HepG2 (cell line): ENCODE data around the gene TOP1. TPM values are rescaled to one million over a fixed set of nuclear protein-coding genes. Genes with fewer than 3 reads are reported as not detected.

Experiments
- AHDC1 ChIP-seq: sonication (generic); formaldehyde crosslinking; IDR thresholded peaks from 2 replicates; pipeline ENCODE4 v1.5.1; 2020; ENCODE audit warnings: mild to moderate bottlenecking, missing genetic modification reagents, borderline replicate concordance
- AHR ChIP-seq: IDR thresholded peaks from 2 replicates; pipeline ENCODE4 v1.6.1; 2018; ENCODE audit warnings: missing genetic modification reagents, missing compliant biosample characterization
- ATF7 ChIP-seq, 2 experiments: fragments of 450-650 bp in 1 of 2; sonication (generic) in 1 of 2; formaldehyde crosslinking in 1 of 2; IDR thresholded peaks; 2 replicates each; pipeline versions ENCODE4 v1.4.0 to v1.6.1; 2016 to 2020; ENCODE audit warnings: antibody characterized with exemption in 1 of 2, mild to moderate bottlenecking in 1 of 2, missing genetic modification reagents in 1 of 2
- BCLAF1 ChIP-seq: fragments of 450-650 bp; IDR thresholded peaks from 2 replicates; pipeline ENCODE4 v1.6.1; 2017; ENCODE audit warnings: mild to moderate bottlenecking
- HNF1A ChIP-seq, 2 experiments: sonication (generic) in 1 of 2; formaldehyde crosslinking in 1 of 2; IDR thresholded peaks; 2 replicates each; pipeline versions ENCODE4 v1.4.0 to v1.6.1; 2016 to 2020; ENCODE audit warnings: borderline replicate concordance in 1 of 2, low read depth in 1 of 2, mild to moderate bottlenecking in 1 of 2, missing genetic modification reagents in 1 of 2
- HOXD1 ChIP-seq: sonication (generic); formaldehyde crosslinking; IDR thresholded peaks from 2 replicates; pipeline ENCODE4 v1.5.0; 2020; ENCODE audit warnings: missing genetic modification reagents
- IKZF5 ChIP-seq: IDR thresholded peaks from 2 replicates; pipeline ENCODE4 v1.6.1; 2018; ENCODE audit warnings: missing genetic modification reagents, mild to moderate bottlenecking, missing compliant biosample characterization
- RCOR2 ChIP-seq: IDR thresholded peaks from 2 replicates; pipeline ENCODE4 v1.6.1; 2016; ENCODE audit warnings: missing biosample characterization, missing genetic modification reagents
- TRIM24 ChIP-seq: sonication (generic); formaldehyde crosslinking; IDR thresholded peaks from 2 replicates; pipeline ENCODE4 v1.8.0; 2022; ENCODE audit warnings: mild to moderate bottlenecking, missing genetic modification reagents
- ZFX ChIP-seq: sonication (generic); formaldehyde crosslinking; IDR thresholded peaks from 2 replicates; pipeline ENCODE4 v1.4.0; 2020; ENCODE audit warnings: mild to moderate bottlenecking, low read depth, missing genetic modification reagents, moderate library complexity
- ZNF563 ChIP-seq: sonication (generic); formaldehyde crosslinking; IDR thresholded peaks from 2 replicates; pipeline ENCODE4 v1.8.0; 2022; ENCODE audit warnings: mild to moderate bottlenecking, moderate library complexity, missing genetic modification reagents
- ZNF564 ChIP-seq: sonication (generic); formaldehyde crosslinking; IDR thresholded peaks from 2 replicates; pipeline ENCODE4 v1.8.1; 2023; ENCODE audit warnings: mild to moderate bottlenecking, missing genetic modification reagents
- polyA plus RNA-seq, 8 experiments: library from polyadenylated mRNA; depleted of rRNA in 3 of 8; stranded (reverse) in 7 of 8; unstranded in 1 of 8; fragments of >200 nt; fragmentation: Illumina TruSeq in 4 of 8; extraction: Trizol in 4 of 8; gene quantifications; 2 replicates each; pipeline versions ENCODE4 v1.2.1 to v1.2.3, GENCODE V29; 2011 to 2016; ENCODE audit warnings: low read depth in 4 of 8, missing spikeins in 1 of 8, mixed read lengths in 1 of 8; ENCODE audit not compliant: insufficient read depth in 1 of 8
- total RNA-seq, 5 experiments: library from RNA; depleted of rRNA; stranded (reverse); fragments of >200 nt; fragmentation: Illumina TruSeq; extraction: Trizol; gene quantifications; 2 replicates each; pipeline ENCODE4 v1.2.3, GENCODE V29; 2016; ENCODE audit warnings: low read depth in 1 of 5

TOP1 gene
- total and polyA plus RNA-seq, 2 of the 13 experiments (the other 11 are each of a cell fraction or from before 2014, with no cell fraction given): 10.2 to 19.4 TPM

- TF ChIP-seq AHDC1 (CRISPR knock-in tag) (peak; percentile 80; the same call in 1 of the 2 replicates), ZNF564 (peak; percentile 39; the same call in 1 of the 2 replicates), HNF1A (IDR thresholded peaks at IDR 0.05; ENCODE audit: low read depth) (peak; percentile 83), HNF1A (CRISPR knock-in tag; IDR thresholded peaks at IDR 0.05; ENCODE audit: borderline replicate concordance) (peak; percentile 93), IKZF5 (CRISPR knock-in tag) (peak; percentile 18; the same call in 1 of the 2 replicates), RCOR2 (CRISPR knock-in tag) (no peak; the same call in 1 of the 2 replicates), AHR (0 out of 2 replicates have a peak, but pooled peaks have one; percentile 33), BCLAF1 (no peak), ZNF563 (CRISPR knock-in tag) (no peak), TRIM24 (CRISPR knock-in tag) (no peak), ZFX (CRISPR knock-in tag) (peak; percentile 96), ATF7 (IDR thresholded peaks at IDR 0.05) (peak; percentile 61; the same call in 1 of the 2 replicates), ATF7 (CRISPR knock-in tag; IDR thresholded peaks at IDR 0.05) (peak; percentile 71; the same call in 1 of the 2 replicates), HOXD1 (CRISPR knock-in tag) (no peak)
These were observed 10.3 kb downstream of the TOP1 start (continued) for GRCh38 chr20:41038878-41039404.
